Nephron (organoid): ENCODE data around the gene IPO8.
"Not testable (repeated sequence)": the region's sequence is repeated elsewhere in the genome, so short reads cannot be mapped to it uniquely, and the experiment has no call there.

ENCODE experiments used
- H3K27ac Mint-ChIP-seq, 3 experiments: 2 replicates each; pipeline ENCODE4 v1.8.0; 2020; ENCODE audit warnings: mixed read lengths in 3 of 3, mild to moderate bottlenecking in 2 of 3, moderate library complexity in 1 of 3
- H3K27me3 Mint-ChIP-seq: 2 replicates; pipeline ENCODE4 v1.8.0; 2021; ENCODE audit warnings: low read depth, mild to moderate bottlenecking, moderate library complexity, mixed read lengths
- H3K36me3 Mint-ChIP-seq: 2 replicates; pipeline ENCODE4 v1.8.0; 2020; ENCODE audit warnings: low read depth, mixed read lengths
- H3K4me1 Mint-ChIP-seq: 2 replicates; pipeline ENCODE4 v1.8.0; 2020; ENCODE audit warnings: mixed read lengths
- H3K4me3 Mint-ChIP-seq, 3 experiments: 2 replicates each; pipeline ENCODE4 v1.8.0; 2020; ENCODE audit warnings: mild to moderate bottlenecking in 3 of 3, mixed read lengths in 3 of 3, moderate library complexity in 2 of 3
- H3K9me3 Mint-ChIP-seq: 2 replicates; pipeline ENCODE4 v1.8.0; 2020; ENCODE audit warnings: mixed read lengths
- TF ChIP-seq, protein P1 (sequence below), 3 experiments: fragments of 200-600 bp; sonication (generic); IDR thresholded peaks; one replicate each; pipeline ENCODE4 v1.5.0; 2021; ENCODE audit warnings: antibody characterized with exemption in 3 of 3; ENCODE audit not compliant: unreplicated experiment in 3 of 3

The IPO8 gene

DNA sequence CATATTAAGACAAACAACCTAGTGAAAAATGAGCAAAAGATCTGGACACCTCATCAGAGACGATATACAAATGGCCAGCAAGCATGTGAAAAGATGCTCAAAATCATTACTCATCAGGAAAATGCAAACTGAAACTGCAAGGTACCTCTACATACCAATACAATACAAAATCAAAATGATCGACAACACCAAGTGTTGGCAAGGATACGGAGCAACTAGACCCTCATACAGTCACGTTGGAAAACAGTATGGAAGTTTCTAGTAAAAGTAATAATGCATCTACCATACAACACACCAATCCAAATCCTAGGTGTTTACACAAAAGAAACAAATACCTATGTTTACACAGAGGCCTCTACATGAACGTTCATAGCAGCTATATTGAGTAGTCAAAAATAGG, 99.9 kb downstream of the IPO8 start:
- peaks cover 18% of the 10 kb centered on the region for H3K9me3 Mint-ChIP-seq
- TF ChIP-seq, protein P1, sequence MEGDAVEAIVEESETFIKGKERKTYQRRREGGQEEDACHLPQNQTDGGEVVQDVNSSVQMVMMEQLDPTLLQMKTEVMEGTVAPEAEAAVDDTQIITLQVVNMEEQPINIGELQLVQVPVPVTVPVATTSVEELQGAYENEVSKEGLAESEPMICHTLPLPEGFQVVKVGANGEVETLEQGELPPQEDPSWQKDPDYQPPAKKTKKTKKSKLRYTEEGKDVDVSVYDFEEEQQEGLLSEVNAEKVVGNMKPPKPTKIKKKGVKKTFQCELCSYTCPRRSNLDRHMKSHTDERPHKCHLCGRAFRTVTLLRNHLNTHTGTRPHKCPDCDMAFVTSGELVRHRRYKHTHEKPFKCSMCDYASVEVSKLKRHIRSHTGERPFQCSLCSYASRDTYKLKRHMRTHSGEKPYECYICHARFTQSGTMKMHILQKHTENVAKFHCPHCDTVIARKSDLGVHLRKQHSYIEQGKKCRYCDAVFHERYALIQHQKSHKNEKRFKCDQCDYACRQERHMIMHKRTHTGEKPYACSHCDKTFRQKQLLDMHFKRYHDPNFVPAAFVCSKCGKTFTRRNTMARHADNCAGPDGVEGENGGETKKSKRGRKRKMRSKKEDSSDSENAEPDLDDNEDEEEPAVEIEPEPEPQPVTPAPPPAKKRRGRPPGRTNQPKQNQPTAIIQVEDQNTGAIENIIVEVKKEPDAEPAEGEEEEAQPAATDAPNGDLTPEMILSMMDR (IDR thresholded peaks at IDR 0.05; ENCODE audit: unreplicated experiment in 3 of 3), result no peak
- peaks cover 26% of the 10 kb centered on the region for H3K4me1 Mint-ChIP-seq
- no peak overlapping the region for H3K27ac Mint-ChIP-seq
- no peaks in the 10 kb centered on the region for H3K36me3 Mint-ChIP-seq
- H3K27me3 Mint-ChIP-seq, result no peaks in the 10 kb centered on the region
- no peak overlapping the region for H3K4me3 Mint-ChIP-seq

DNA sequence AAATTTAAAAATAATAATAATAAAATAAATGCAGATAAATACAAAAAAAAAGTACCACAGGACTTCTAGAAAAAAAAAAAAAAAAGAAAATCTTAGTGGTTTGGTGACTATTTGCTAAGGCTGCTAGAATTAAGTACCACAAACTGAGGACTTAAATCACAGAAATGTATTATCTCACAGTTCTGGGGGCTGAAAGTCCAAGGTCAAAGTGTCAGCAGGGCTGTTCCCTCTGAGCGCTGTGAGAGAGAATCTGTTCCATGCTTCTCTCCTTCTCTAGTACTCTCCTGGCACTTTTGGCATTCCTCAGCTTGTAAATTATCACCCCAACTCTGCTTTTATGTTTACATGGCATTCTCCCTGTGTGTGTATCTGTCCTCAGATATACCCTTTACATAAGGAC, 101.2 kb downstream of the IPO8 start:
- H3K9me3 Mint-ChIP-seq, result peaks cover 23% of the 10 kb centered on the region
- TF ChIP-seq, protein P1 (IDR thresholded peaks at IDR 0.05; ENCODE audit: unreplicated experiment in 3 of 3), result no peak
- H3K27ac Mint-ChIP-seq, result no peak overlapping the region
- H3K27me3 Mint-ChIP-seq, result no peaks in the 10 kb centered on the region
- peaks cover 15% of the 10 kb centered on the region for H3K4me1 Mint-ChIP-seq
- H3K36me3 Mint-ChIP-seq, result no peaks in the 10 kb centered on the region
- no peak overlapping the region for H3K4me3 Mint-ChIP-seq

DNA sequence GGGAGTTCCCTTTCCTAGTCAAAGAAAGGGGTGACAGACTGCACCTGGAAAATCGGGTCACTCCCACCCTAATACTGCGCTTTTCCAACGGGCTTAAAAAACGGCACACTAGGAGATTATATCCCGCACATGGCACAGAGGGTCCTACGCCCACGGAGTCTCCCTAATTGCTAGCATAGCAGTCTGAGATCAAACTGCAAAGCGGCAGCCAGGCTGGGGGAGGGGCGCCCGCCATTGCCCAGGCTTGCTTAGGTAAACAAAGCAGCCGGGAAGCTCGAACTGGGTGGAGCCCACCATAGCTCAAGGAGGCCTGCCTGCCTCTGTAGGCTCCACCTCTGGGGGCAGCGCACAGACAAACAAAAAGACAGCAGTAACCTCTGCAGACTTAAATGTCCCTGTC, 107.1 kb downstream of the IPO8 start:
- peaks cover 17% of the 10 kb centered on the region for H3K9me3 Mint-ChIP-seq
- H3K27ac Mint-ChIP-seq, H3K4me1 Mint-ChIP-seq, H3K27me3 Mint-ChIP-seq, H3K36me3 Mint-ChIP-seq, H3K4me3 Mint-ChIP-seq: not testable (repeated sequence)

DNA sequence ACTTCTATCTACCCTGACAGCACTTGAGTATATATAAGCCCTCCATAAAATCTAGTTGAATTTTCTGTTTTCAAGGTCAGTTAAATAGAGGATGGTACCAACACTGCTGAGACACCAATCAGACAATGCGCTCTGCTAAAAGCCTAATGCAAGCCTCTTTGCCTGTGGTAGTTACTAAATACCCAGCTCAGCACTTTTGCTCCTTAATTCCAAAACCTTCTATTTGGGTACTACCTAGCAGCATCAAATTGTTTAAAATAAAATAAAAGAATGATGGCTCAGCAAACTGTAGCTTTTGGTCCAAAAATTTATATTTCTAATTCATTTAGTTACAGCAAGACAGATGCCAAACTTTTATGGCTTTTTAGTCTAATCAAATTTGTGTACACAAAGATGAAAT, 107.9 kb downstream of the IPO8 start:
- Mint-ChIP-seq H3K27me3 (no peaks in the 10 kb centered on the region), H3K36me3 (peaks cover 4% of the 10 kb centered on the region), H3K9me3 (peaks cover 17% of the 10 kb centered on the region), H3K4me3 (no peak overlapping the region), H3K4me1 (no peaks in the 10 kb centered on the region), H3K27ac (no peak overlapping the region)
- TF ChIP-seq, protein P1 (IDR thresholded peaks at IDR 0.05; ENCODE audit: unreplicated experiment in 3 of 3), result no peak

DNA sequence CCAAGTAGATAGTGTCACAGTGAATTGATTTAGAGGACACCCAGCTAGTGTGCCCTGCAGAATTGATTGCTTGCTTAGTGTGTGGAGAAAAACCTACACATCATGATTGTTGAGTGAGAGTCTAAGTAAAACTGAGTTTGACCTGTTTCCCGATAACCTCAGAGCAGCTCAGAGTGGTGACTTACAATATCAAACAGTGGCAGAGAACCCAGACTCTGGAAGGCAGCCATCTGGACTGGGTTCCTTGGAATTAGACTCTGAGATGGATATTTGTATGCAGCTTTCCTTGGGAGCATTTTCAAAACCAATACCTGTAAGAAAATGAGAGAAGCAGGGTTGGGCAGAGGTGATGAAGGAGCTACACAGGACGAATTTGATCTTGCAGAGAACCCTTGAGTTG, 109.8 kb downstream of the IPO8 start:
- peaks cover 13% of the 10 kb centered on the region for H3K9me3 Mint-ChIP-seq
- H3K4me3 Mint-ChIP-seq, result no peak overlapping the region
- peaks cover 4% of the 10 kb centered on the region for H3K36me3 Mint-ChIP-seq
- TF ChIP-seq, protein P1 (IDR thresholded peaks at IDR 0.05; ENCODE audit: unreplicated experiment in 3 of 3), result no peak
- no peaks in the 10 kb centered on the region for H3K27me3 Mint-ChIP-seq
- H3K4me1 Mint-ChIP-seq, result peaks cover 2% of the 10 kb centered on the region
- H3K27ac Mint-ChIP-seq, result no peak overlapping the region

DNA sequence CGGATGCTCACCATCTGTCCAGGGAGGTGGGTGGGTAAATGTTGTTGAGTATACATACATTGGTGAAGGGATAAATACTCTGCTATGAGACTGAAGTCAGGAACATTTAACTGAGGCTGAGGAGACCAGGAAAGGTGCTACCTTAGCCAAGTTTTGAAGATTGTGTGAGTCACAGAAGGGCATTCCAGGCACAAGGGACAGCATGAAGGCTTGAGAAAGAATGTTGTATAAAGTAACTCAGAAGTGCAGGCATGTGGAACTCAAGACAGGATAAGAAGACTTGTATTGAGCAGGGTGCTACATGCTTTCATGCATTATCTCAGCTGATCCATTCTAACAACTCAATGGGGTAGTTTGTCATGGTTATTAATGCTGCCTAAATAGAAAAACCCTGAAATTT, 112.7 kb downstream of the IPO8 start:
- Mint-ChIP-seq H3K36me3 (no peaks in the 10 kb centered on the region), H3K9me3 (no peaks in the 10 kb centered on the region), H3K4me3 (no peak overlapping the region), H3K27me3 (no peaks in the 10 kb centered on the region), H3K4me1 (peaks cover 11% of the 10 kb centered on the region), H3K27ac (no peak overlapping the region)
- TF ChIP-seq, protein P1 (IDR thresholded peaks at IDR 0.05; ENCODE audit: unreplicated experiment in 3 of 3), result no peak
